Adrenal gland (tissue), 12 donors: ENCODE data around the gene ERRFI1. TPM values are rescaled to one million over a fixed set of nuclear protein-coding genes. Genes with fewer than 3 reads are reported as not detected.

Experiments used
- DNase-seq, 7 donors: peaks; one replicate each; pipeline ENCODE4 v3.0.0-alpha.2; 2019 to 2020
- H3K27ac ChIP-seq, 5 donors: fragments of 200-600 bp; sonication (generic) in 4 of 5; 1 replicate in 3 of 5; 2 replicates in 2 of 5; pipeline versions ENCODE4 v1.5.1 to v1.8.0; 2016 to 2020; ENCODE audit warnings: mild to moderate bottlenecking in 1 of 5
- H3K27me3 ChIP-seq: fragments of 200-600 bp; 2 replicates; pipeline ENCODE4 v1.8.0; 2021
- H3K36me3 ChIP-seq, 2 donors: fragments of 200-600 bp; replicated peaks in 1 of 2; 1 replicate in 1 of 2; 2 replicates in 1 of 2; pipeline versions ENCODE4 v1.5.1 to v1.8.0; 2018 to 2022
- H3K4me1 ChIP-seq, 2 donors: fragments of 200-600 bp; replicated peaks in 1 of 2; 1 replicate in 1 of 2; 2 replicates in 1 of 2; pipeline versions ENCODE4 v1.5.1 to v1.8.0; 2018 to 2021
- H3K4me3 ChIP-seq, 4 donors: fragments of 200-600 bp; sonication (generic) in 3 of 4; one replicate each; pipeline ENCODE4 v1.5.1; 2016 to 2018
- H3K9me3 ChIP-seq, 3 donors: fragments of 200-600 bp; sonication (generic) in 1 of 3; replicated peaks in 1 of 3; 1 replicate in 2 of 3; 2 replicates in 1 of 3; pipeline versions ENCODE4 v1.5.1 to v1.8.0; 2016 to 2021
- POLR2A ChIP-seq, 2 donors: fragments of 450-650 bp; IDR thresholded peaks; one replicate each; pipeline ENCODE4 v1.6.1; 2017; ENCODE audit warnings: antibody characterized with exemption in 2 of 2, mild to moderate bottlenecking in 2 of 2, moderate library complexity in 1 of 2
- WGBS, 4 donors: extraction: QIAGEN DNeasy Blood & Tissue Kit in 2 of 4; methylation state at CpG; one replicate each; pipeline versions ENCODE4 v1.1.5 to v1.1.7; 2013 to 2017; 5-methylcytosine and 5-hydroxymethylcytosine counted together
- intact Hi-C, 2 donors: fragments of 100-400 bp; cut with DNase I; formaldehyde crosslinking; loops; one replicate each; pipeline versions ENCODE4 v1.14.1 to v1.15.0; 2022 to 2023
- polyA plus RNA-seq, 3 donors: library from polyadenylated mRNA; stranded (reverse); fragments of 200-250 nt in 2 of 3; fragments of 350-450 nt in 1 of 3; fragmentation: Illumina TruSeq in 1 of 3; extraction: RNeasy Lipid Tissue Mini Kit (QIAGEN cat#74804) in 1 of 3; gene quantifications; one replicate each; pipeline ENCODE4 v1.2.3, GENCODE V29; 2013 to 2014
- total RNA-seq, 9 donors: library from RNA; depleted of rRNA in 4 of 9; stranded (reverse); fragments of >200 nt in 4 of 9; fragments of 120-200 nt in 1 of 9; fragmentation: NEBNext Ultra II Directional in 1 of 9; extraction: Animal tissue kit (Norgen Biotek cat#: 25700) in 1 of 9; gene quantifications; one replicate each; pipeline versions ENCODE4 v1.1.0 to v1.2.4, GENCODE V29; 2013 to 2023
- TF ChIP-seq, protein P1 (sequence below), 6 experiments: fragments of 450-650 bp in 4 of 6; fragments of 200-600 bp in 2 of 6; sonication (generic) in 1 of 6; IDR thresholded peaks; 1 replicate in 5 of 6; 2 replicates in 1 of 6; pipeline versions ENCODE4 v1.5.1 to v1.8.0; 2016 to 2021; ENCODE audit warnings: antibody characterized with exemption in 6 of 6, mild to moderate bottlenecking in 2 of 6, moderate library complexity in 1 of 6
- donor health status: healthy with polysubstance abuse.
- donor health status: Bipolar disorder and iron deficiency.
- donor health status: DM: yes; HTN: yes; CAD: no.
- donor health status: DM: no; HTN: no; CAD: no.
- donor health status: DM: no; HTN: no; CAD: no.
- donor health status: DM: yes; HTN: yes; CAD: no.

The ERRFI1 gene
- total and polyA plus RNA-seq, 12 donors = 14.4 to 71.5 (median 25.7) TPM

- H3K36me3 ChIP-seq = peaks cover 0 to 32% of the 10 kb centered on the region in 2 donors
- no peaks in the 10 kb centered on the region for H3K27me3 ChIP-seq
- H3K4me3 ChIP-seq = no peak overlapping the region
- 75 to 87% (median 75%) methylated on average over 13 to 15 of the region's 15 CpGs for WGBS, 4 donors
- H3K27ac ChIP-seq = peak overlapping the region in 2 of 5 donors; percentile 3 to 55
- H3K4me1 ChIP-seq = peaks cover 8 to 14% of the 10 kb centered on the region in 2 donors
- no peak for TF ChIP-seq POLR2A (IDR thresholded peaks at IDR 0.05)
- TF ChIP-seq, protein P1, sequence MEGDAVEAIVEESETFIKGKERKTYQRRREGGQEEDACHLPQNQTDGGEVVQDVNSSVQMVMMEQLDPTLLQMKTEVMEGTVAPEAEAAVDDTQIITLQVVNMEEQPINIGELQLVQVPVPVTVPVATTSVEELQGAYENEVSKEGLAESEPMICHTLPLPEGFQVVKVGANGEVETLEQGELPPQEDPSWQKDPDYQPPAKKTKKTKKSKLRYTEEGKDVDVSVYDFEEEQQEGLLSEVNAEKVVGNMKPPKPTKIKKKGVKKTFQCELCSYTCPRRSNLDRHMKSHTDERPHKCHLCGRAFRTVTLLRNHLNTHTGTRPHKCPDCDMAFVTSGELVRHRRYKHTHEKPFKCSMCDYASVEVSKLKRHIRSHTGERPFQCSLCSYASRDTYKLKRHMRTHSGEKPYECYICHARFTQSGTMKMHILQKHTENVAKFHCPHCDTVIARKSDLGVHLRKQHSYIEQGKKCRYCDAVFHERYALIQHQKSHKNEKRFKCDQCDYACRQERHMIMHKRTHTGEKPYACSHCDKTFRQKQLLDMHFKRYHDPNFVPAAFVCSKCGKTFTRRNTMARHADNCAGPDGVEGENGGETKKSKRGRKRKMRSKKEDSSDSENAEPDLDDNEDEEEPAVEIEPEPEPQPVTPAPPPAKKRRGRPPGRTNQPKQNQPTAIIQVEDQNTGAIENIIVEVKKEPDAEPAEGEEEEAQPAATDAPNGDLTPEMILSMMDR (IDR thresholded peaks at IDR 0.05) = no peak
- intact Hi-C loops = no loop called here
- peak in 1 of 7 donors; percentile 23 for DNase-seq
- no peaks in the 10 kb centered on the region for H3K9me3 ChIP-seq
Observed at GRCh38 chr1:7985851-7986612, 40.1 kb downstream of the ERRFI1 start.

GRCh38 chr1:7984811-7985210, 41.3 kb downstream of the ERRFI1 start:
- intact Hi-C loops = loop anchor here (5.0 kb wide), 2 partner anchors 32 to 327 kb away; no protein-coding TSS in a partner anchor
- H3K9me3 ChIP-seq = no peaks in the 10 kb centered on the region
- no peak for DNase-seq
- 89 to 93% (median 92%) methylated on average over 15 of the region's 15 CpGs for WGBS, 4 donors
- peaks cover 8 to 14% of the 10 kb centered on the region in 2 donors for H3K4me1 ChIP-seq
- no peak overlapping the region for H3K27ac ChIP-seq
- TF ChIP-seq POLR2A (IDR thresholded peaks at IDR 0.05) = no peak
- H3K4me3 ChIP-seq = no peak overlapping the region
- H3K36me3 ChIP-seq = peaks cover 0 to 39% of the 10 kb centered on the region in 2 donors
- H3K27me3 ChIP-seq = no peaks in the 10 kb centered on the region

- peak in 6 of 7 donors; percentile 42 to 71 (median 58) for DNase-seq
- no peaks in the 10 kb centered on the region for H3K27me3 ChIP-seq
- no peak overlapping the region for H3K4me3 ChIP-seq
- peaks cover 8 to 14% of the 10 kb centered on the region in 2 donors for H3K4me1 ChIP-seq
- TF ChIP-seq, protein P1 (IDR thresholded peaks at IDR 0.05) = no peak
- no peak for TF ChIP-seq POLR2A (IDR thresholded peaks at IDR 0.05)
- intact Hi-C loops = loop anchor here (5.0 kb wide), 2 partner anchors 34 to 329 kb away; no protein-coding TSS in a partner anchor
- H3K9me3 ChIP-seq = no peaks in the 10 kb centered on the region
- H3K36me3 ChIP-seq = peaks cover 0 to 54% of the 10 kb centered on the region in 2 donors
- 75 to 87% (median 80%) methylated on average over 11 to 15 of the region's 15 CpGs for WGBS, 4 donors
- H3K27ac ChIP-seq = peak overlapping the region in 3 of 5 donors; percentile 2 to 26 (median 20)
Observed at GRCh38 chr1:7983086-7983778, 42.9 kb downstream of the ERRFI1 start.

DNA sequence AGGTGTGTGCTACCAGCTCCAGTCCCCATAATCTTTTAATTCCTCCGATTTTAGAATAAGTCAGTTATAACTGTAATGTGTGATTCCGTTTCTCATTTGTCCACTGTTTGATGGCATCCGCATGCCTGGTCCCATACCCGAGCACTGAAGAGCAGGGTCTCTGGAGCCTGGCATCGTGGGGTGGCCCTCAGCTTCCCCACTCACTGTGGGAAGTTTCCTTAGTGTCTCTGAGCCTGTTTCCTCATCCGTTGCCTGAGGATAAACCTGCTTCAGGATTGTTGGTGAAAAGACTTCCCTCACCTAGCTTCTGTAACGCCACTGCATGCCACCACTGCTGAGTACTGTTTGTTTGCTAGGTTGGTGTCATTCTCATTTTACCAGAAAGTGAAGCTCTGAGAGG, 45.1 kb downstream of the ERRFI1 start:
- peaks cover 0 to 75% of the 10 kb centered on the region in 2 donors for H3K36me3 ChIP-seq
- no peaks in the 10 kb centered on the region for H3K9me3 ChIP-seq
- H3K27me3 ChIP-seq = no peaks in the 10 kb centered on the region
- TF ChIP-seq POLR2A (IDR thresholded peaks at IDR 0.05) = no peak
- TF ChIP-seq, protein P1 (IDR thresholded peaks at IDR 0.05) = no peak
- no peak overlapping the region for H3K4me3 ChIP-seq
- no peak for DNase-seq
- WGBS, 4 donors = 87 to 91% (median 90%) methylated on average over 7 of the region's 7 CpGs
- peaks cover 8 to 14% of the 10 kb centered on the region in 2 donors for H3K4me1 ChIP-seq
- H3K27ac ChIP-seq = no peak overlapping the region
- intact Hi-C loops = loop anchor here (5.0 kb wide), 2 partner anchors 36 to 331 kb away; no protein-coding TSS in a partner anchor
